T-helper 2 cell (primary cell): Measurements from ENCODE around the gene PSMB5.
A peak's percentile ranks its signal among the peaks of the same experiment; 100 is the strongest.
"Not testable (repeated sequence)": the region's sequence is repeated elsewhere in the genome, so short reads cannot be mapped to it uniquely, and the experiment has no call there.

ENCODE experiments used
- DNase-seq, 5 experiments: peaks; one replicate each; pipeline versions ENCODE4 v3.0.0 to v3.0.0-alpha.2; 2012 to 2022

PSMB5 gene

GRCh38 chr14:23013054-23013748 is 21.5 kb downstream of the PSMB5 start:
- DNase-seq = no peak

GRCh38 chr14:23009939-23010726 is 24.6 kb downstream of the PSMB5 start, which contains the start of gene C14orf93:
Gene C14orf93, minus strand, starts transcription at chr14:23010143. Its CDS starts 11,120 bp downstream, at chr14:22999023.
- DNase-seq = peak; percentile 53 to 89 (median 70)

- peak in 1 of 5 experiments; percentile 8 for DNase-seq
These were observed 25.2 kb downstream of the PSMB5 start for GRCh38 chr14:23009483-23009938.

- peak in 1 of 5 experiments; percentile 40 for DNase-seq
These were observed 25.9 kb downstream of the PSMB5 start for GRCh38 chr14:23008831-23009230.

- peak; percentile 91 to 99 (median 95) for DNase-seq
These were observed 27.9 kb downstream of the PSMB5 start for GRCh38 chr14:23006544-23007419.

- no peak for DNase-seq
These were observed 28.5 kb downstream of the PSMB5 start for GRCh38 chr14:23006188-23006534.

- DNase-seq = no peak
These were observed 29.1 kb downstream of the PSMB5 start for GRCh38 chr14:23005451-23006187.

GRCh38 chr14:23004274-23004673 is 30.4 kb downstream of the PSMB5 start:
- not testable (repeated sequence) for DNase-seq

GRCh38 chr14:23002592-23002991 is 32.1 kb downstream of the PSMB5 start:
- no peak for DNase-seq

GRCh38 chr14:23000860-23001259 is 33.8 kb downstream of the PSMB5 start:
- no peak for DNase-seq

GRCh38 chr14:22998329-22999012 is 36.2 kb downstream of the PSMB5 start:
- DNase-seq = no peak

GRCh38 chr14:22997676-22998323 is 36.9 kb downstream of the PSMB5 start:
- no peak for DNase-seq

GRCh38 chr14:22996768-22997654 is 37.7 kb downstream of the PSMB5 start:
- no peak for DNase-seq

GRCh38 chr14:22995889-22996625 is 38.6 kb downstream of the PSMB5 start:
- DNase-seq = no peak

- DNase-seq = peak in 1 of 5 experiments; percentile 46
These were observed 39.9 kb downstream of the PSMB5 start for GRCh38 chr14:22994762-22995275.

GRCh38 chr14:22993517-22993916 is 41.2 kb downstream of the PSMB5 start:
- DNase-seq = no peak

- DNase-seq = no peak
These were observed 42.8 kb downstream of the PSMB5 start for GRCh38 chr14:22991852-22992251.

GRCh38 chr14:22987291-22987690 is 47.4 kb downstream of the PSMB5 start:
- no peak for DNase-seq

- peak; percentile 57 to 83 (median 79) for DNase-seq
These were observed 48.1 kb downstream of the PSMB5 start for GRCh38 chr14:22986508-22987054.
